H1 (cell line): ENCODE results near the gene GABARAPL2. TPM values are rescaled to one million over a fixed set of nuclear protein-coding genes. Genes with fewer than 3 reads are reported as not detected.

Source experiments
- CTCF ChIA-PET: fragments of 300-600 bp; sonication (Branson Sonifier 250); formaldehyde crosslinking; loops from one replicate; lab custom pipeline; 2021; ENCODE audit not compliant: partially characterized antibody; lab: Charles Lee
- POLR2A ChIA-PET: fragments of 300-600 bp; sonication (Branson Sonifier 250); formaldehyde crosslinking; loops from one replicate; lab custom pipeline; 2021; ENCODE audit warnings: inconsistent platforms; ENCODE audit not compliant: partially characterized antibody; lab: Charles Lee
- DNase-seq, 2 experiments: peaks; one replicate each; pipeline versions ENCODE4 v3.0.0 to v3.0.0-alpha.2; 2010 to 2022; ENCODE audit warnings: low spot score in 2 of 2, low read depth in 1 of 2, mixed read lengths in 1 of 2
- FAIRE-seq: peaks from 2 replicates; lab custom pipeline; 2011; peaks lifted over from hg19 to GRCh38; lab: Jason Lieb, UNC
- H2AFZ ChIP-seq: 2 replicates; pipeline ENCODE4 v1.8.1; 2012; ENCODE audit warnings: low read length, inconsistent platforms
- H2AK5ac ChIP-seq: 2 replicates; pipeline ENCODE4 v1.6.1; 2013; ENCODE audit warnings: low read depth, low read length
- H2BK120ac ChIP-seq: replicated peaks from 2 replicates; pipeline ENCODE3; 2013; ENCODE audit warnings: low read depth, low read length, inconsistent platforms
- H2BK12ac ChIP-seq: 2 replicates; pipeline ENCODE4 v1.6.1; 2013; ENCODE audit warnings: low read depth, low read length
- H2BK15ac ChIP-seq: 2 replicates; pipeline ENCODE4 v1.6.1; 2013; ENCODE audit warnings: low read length
- H2BK20ac ChIP-seq: 2 replicates; pipeline ENCODE4 v1.6.1; 2013; ENCODE audit warnings: low read length
- H2BK5ac ChIP-seq: 2 replicates; pipeline ENCODE4 v1.6.1; 2013; ENCODE audit warnings: low read depth, low read length
- H3K14ac ChIP-seq: 2 replicates; pipeline ENCODE4 v1.6.1; 2013; ENCODE audit warnings: inconsistent platforms; ENCODE audit not compliant: insufficient read length
- H3K18ac ChIP-seq: 2 replicates; pipeline ENCODE4 v1.6.1; 2013; ENCODE audit warnings: low read length; ENCODE audit errors: extremely low read depth
- H3K23ac ChIP-seq: 2 replicates; pipeline ENCODE4 v1.6.1; 2013; ENCODE audit warnings: inconsistent platforms; ENCODE audit not compliant: insufficient read length
- H3K23me2 ChIP-seq: 2 replicates; pipeline ENCODE4 v1.6.1; 2013; ENCODE audit warnings: low read depth, low read length
- H3K27ac ChIP-seq: 2 replicates; pipeline ENCODE4 v1.6.1; 2011; ENCODE audit warnings: low read depth, low read length, inconsistent platforms
- H3K27me3 ChIP-seq, 4 experiments: replicated peaks in 1 of 4; 1 replicate in 1 of 4; 2 replicates in 3 of 4; pipeline versions ENCODE4 v1.6.1 to v1.8.1; 2011 to 2013; ENCODE audit warnings: low read length in 3 of 4, mild to moderate bottlenecking in 3 of 4, inconsistent platforms in 2 of 4, mixed read lengths in 2 of 4, moderate library complexity in 1 of 4; ENCODE audit not compliant: control insufficient read depth in 3 of 4, insufficient read depth in 3 of 4; ENCODE audit errors: extremely low read depth in 1 of 4
- H3K36me3 ChIP-seq, 4 experiments: 2 replicates each; pipeline versions ENCODE4 v1.6.1 to v1.8.1; 2011 to 2013; ENCODE audit warnings: mild to moderate bottlenecking in 4 of 4, low read length in 3 of 4, moderate library complexity in 2 of 4, control low read depth in 1 of 4, inconsistent platforms in 1 of 4; ENCODE audit not compliant: insufficient read depth in 4 of 4, control insufficient read depth in 2 of 4
- H3K4ac ChIP-seq: replicated peaks from 2 replicates; pipeline ENCODE3; 2013; ENCODE audit warnings: low read length, low read depth, mixed read lengths, inconsistent platforms; ENCODE audit not compliant: insufficient read length
- H3K4me1 ChIP-seq, 4 experiments: replicated peaks in 1 of 4; 1 replicate in 1 of 4; 2 replicates in 3 of 4; pipeline versions ENCODE4 v1.6.1 to v1.8.1; 2011 to 2013; ENCODE audit warnings: low read length in 3 of 4, inconsistent platforms in 2 of 4, mixed read lengths in 1 of 4; ENCODE audit not compliant: insufficient read depth in 4 of 4, control insufficient read depth in 3 of 4
- H3K4me2 ChIP-seq, 2 experiments: 2 replicates each; pipeline versions ENCODE4 v1.6.1 to v1.8.1; 2011 to 2013; ENCODE audit warnings: low read depth in 2 of 2, low read length in 2 of 2, control low read depth in 1 of 2, inconsistent platforms in 1 of 2, mild to moderate bottlenecking in 1 of 2; ENCODE audit not compliant: insufficient read depth in 1 of 2
- H3K4me3 ChIP-seq, 4 experiments: fragments of 200-600, 300-600 bp in 1 of 4; sonication (generic), shearing (Covaris generic), sonication (Bioruptor Twin) in 1 of 4; 2 replicates each; pipeline versions ENCODE4 v1.5.1 to v1.8.1; 2011 to 2016; ENCODE audit warnings: low read length in 4 of 4, low read depth in 3 of 4, control low read depth in 2 of 4, inconsistent platforms in 2 of 4, mild to moderate bottlenecking in 2 of 4, mixed read lengths in 1 of 4, moderate library complexity in 1 of 4; ENCODE audit not compliant: insufficient read depth in 2 of 4; ENCODE audit errors: extremely low read depth in 1 of 4
- H3K56ac ChIP-seq: replicated peaks from 2 replicates; pipeline ENCODE3; 2013; ENCODE audit warnings: low read depth, mild to moderate bottlenecking, mixed read lengths, low read length, inconsistent platforms; ENCODE audit not compliant: insufficient read length
- H3K79me1 ChIP-seq: 2 replicates; pipeline ENCODE4 v1.6.1; 2013; ENCODE audit warnings: low read depth, low read length, control low read depth
- H3K79me2 ChIP-seq, 2 experiments: 2 replicates each; pipeline versions ENCODE4 v1.6.1 to v1.8.1; 2012 to 2013; ENCODE audit warnings: low read length in 2 of 2, mild to moderate bottlenecking in 2 of 2, inconsistent platforms in 1 of 2; ENCODE audit not compliant: insufficient read depth in 2 of 2, control insufficient read depth in 1 of 2
- H3K9ac ChIP-seq, 4 experiments: replicated peaks in 1 of 4; 1 replicate in 1 of 4; 2 replicates in 3 of 4; pipeline versions ENCODE4 v1.6.1 to v1.8.1; 2011 to 2013; ENCODE audit warnings: low read depth in 3 of 4, low read length in 3 of 4, control low read depth in 2 of 4, mild to moderate bottlenecking in 2 of 4, moderate library complexity in 2 of 4, inconsistent platforms in 1 of 4; ENCODE audit errors: extremely low read depth in 1 of 4
- H3K9me3 ChIP-seq, 2 experiments: 2 replicates each; pipeline versions ENCODE4 v1.6.1 to v1.8.1; 2012 to 2013; ENCODE audit warnings: mild to moderate bottlenecking in 2 of 2, moderate library complexity in 2 of 2, control low read depth in 1 of 2, inconsistent platforms in 1 of 2, low read depth in 1 of 2, low read length in 1 of 2, mixed read lengths in 1 of 2; ENCODE audit not compliant: insufficient read depth in 2 of 2
- H4K20me1 ChIP-seq, 2 experiments: replicated peaks in 1 of 2; 2 replicates each; pipeline versions ENCODE3 to v1.8.1; 2011 to 2013; ENCODE audit warnings: inconsistent platforms in 2 of 2, low read length in 2 of 2, mild to moderate bottlenecking in 1 of 2; ENCODE audit not compliant: insufficient read depth in 2 of 2, control insufficient read depth in 1 of 2
- H4K5ac ChIP-seq: 2 replicates; pipeline ENCODE4 v1.6.1; 2013; ENCODE audit warnings: low read length, low read depth, mixed read lengths, inconsistent platforms; ENCODE audit not compliant: insufficient read length
- H4K8ac ChIP-seq: 2 replicates; pipeline ENCODE4 v1.8.0; 2013; ENCODE audit warnings: mild to moderate bottlenecking, moderate library complexity, low read length, inconsistent platforms; ENCODE audit not compliant: insufficient read depth; ENCODE audit errors: extremely low read depth
- H4K91ac ChIP-seq: replicated peaks from 2 replicates; pipeline ENCODE3; 2013; ENCODE audit warnings: low read length, mixed read lengths, inconsistent platforms; ENCODE audit not compliant: insufficient read length
- HDAC6 ChIP-seq: IDR thresholded peaks from one replicate; pipeline ENCODE4 v1.7.1; 2012; ENCODE audit warnings: low read depth, mild to moderate bottlenecking, inconsistent platforms, low read length, moderate library complexity
- SAP30 ChIP-seq: fragments of 300-600 bp; sonication (generic); IDR thresholded peaks from 2 replicates; pipeline ENCODE4 v1.7.1; 2012; ENCODE audit warnings: low read length, moderate library complexity, mild to moderate bottlenecking, inconsistent platforms; ENCODE audit not compliant: insufficient read depth, insufficient replicate concordance
- WGBS, 2 experiments: shearing (Covaris generic) in 1 of 2; methylation state at CpG; one replicate each; pipeline versions ENCODE4 v1.1.6 to v1.1.7; 2013 to 2015; ENCODE audit warnings: low lambda C conversion rate in 2 of 2, mixed read lengths in 2 of 2, inconsistent platforms in 1 of 2, low coverage in 1 of 2, missing lambda C conversion rate in 1 of 2; ENCODE audit not compliant: insufficient replicate concordance in 2 of 2, insufficient coverage in 1 of 2, insufficient read length in 1 of 2; ENCODE audit errors: extremely low coverage in 1 of 2, missing lambda C conversion rate in 1 of 2; 5-methylcytosine and 5-hydroxymethylcytosine counted together
- polyA plus RNA-seq, 7 experiments: library from polyadenylated mRNA; depleted of rRNA in 3 of 7; stranded (reverse) in 5 of 7; unstranded in 2 of 7; fragments of >200 nt in 5 of 7; fragments of 200-250 nt in 2 of 7; gene quantifications; 1 replicate in 5 of 7; 2 replicates in 1 of 7; 4 replicates in 1 of 7; pipeline versions ENCODE4 v1.2.1 to v1.2.3, GENCODE V29; 2011 to 2013; ENCODE audit warnings: missing spikeins in 2 of 7, mixed read lengths in 2 of 7
- total RNA-seq: library from RNA; stranded (reverse); fragmentation: NEBNext Ultra II Directional; extraction: Animal tissue kit (Norgen Biotek cat#: 25700); gene quantifications from 2 replicates; pipeline ENCODE4 v1.2.1, GENCODE V29; 2021
- TF ChIP-seq, protein P1 (sequence below): IDR thresholded peaks from 2 replicates; pipeline ENCODE4 v1.6.1; 2012; ENCODE audit warnings: inconsistent platforms

Gene GABARAPL2
- total and polyA plus RNA-seq, 2 of the 8 experiments (the other 6 are each of a cell fraction or from before 2014, with no cell fraction given) = 65.8 to 71.3 TPM

DNA sequence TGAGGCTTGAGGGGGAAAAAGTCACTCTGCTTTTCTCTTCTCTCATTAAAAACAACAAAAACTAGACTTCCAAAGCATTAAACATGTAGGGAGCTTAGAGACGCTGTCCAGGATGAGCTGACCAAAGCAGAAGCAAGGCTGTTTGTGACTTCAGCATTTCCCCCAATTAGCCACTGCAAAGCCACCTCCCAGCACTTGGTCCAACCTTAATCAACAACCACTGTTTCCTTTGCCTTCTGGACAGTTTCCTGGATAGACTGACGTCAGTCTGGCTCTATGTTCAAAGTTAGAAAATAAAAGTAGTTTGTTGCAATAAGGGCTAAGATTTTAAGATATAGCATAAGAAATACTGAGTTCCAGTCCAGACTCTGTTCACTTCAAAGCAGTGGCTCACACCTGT is 13.2 kb upstream of the GABARAPL2 start:
- no peak overlapping the region for H2AFZ ChIP-seq
- 86% methylated on average over 2 of the region's 2 CpGs; no CpG with 5 or more reads in 1 of the 2 experiments for whole genome bisulfite sequencing, 2 experiments
- H3K23me2 ChIP-seq = peaks cover 8% of the 10 kb centered on the region; the same call in 1 of the 2 replicates
- H3K36me3 ChIP-seq = no peaks in the 10 kb centered on the region
- no peaks in the 10 kb centered on the region for H4K20me1 ChIP-seq
- DNase-seq (no peak), FAIRE-seq (no peak)
- H4K8ac ChIP-seq = no peak overlapping the region
- no peak overlapping the region for H2BK120ac ChIP-seq
- no peak overlapping the region for H3K23ac ChIP-seq
- H3K9me3 ChIP-seq = no peaks in the 10 kb centered on the region
- H4K91ac ChIP-seq = no peak overlapping the region
- H3K4me3 ChIP-seq = no peak overlapping the region
- H2BK20ac ChIP-seq = no peak overlapping the region
- no peak overlapping the region for H3K18ac ChIP-seq
- no peaks in the 10 kb centered on the region for H3K79me2 ChIP-seq
- CTCF ChIA-PET = interaction anchor here (0.7 to 12.7 kb wide), 5 partner anchors 22 to 104 kb away, joined by 3 to 158 read pairs (median 3); no protein-coding TSS in a partner anchor
- no peak overlapping the region for H3K27ac ChIP-seq
- H3K79me1 ChIP-seq = no peaks in the 10 kb centered on the region
- no peak overlapping the region for H2BK5ac ChIP-seq
- no peak overlapping the region for H3K4me2 ChIP-seq
- H3K4me1 ChIP-seq = peaks cover 0 to 5% (median 0%) of the 10 kb centered on the region in 4 experiments; a peak in 5 of 7 replicates
- no peak overlapping the region for H3K56ac ChIP-seq
- no peak overlapping the region for H3K14ac ChIP-seq
- H2BK12ac ChIP-seq = no peak overlapping the region
- H2BK15ac ChIP-seq = no peak overlapping the region
- no peak overlapping the region for H3K4ac ChIP-seq
- H3K9ac ChIP-seq = no peak overlapping the region
- H4K5ac ChIP-seq = no peak overlapping the region
- POLR2A ChIA-PET = interaction anchor here (0.5 to 1.1 kb wide), 4 partner anchors 17 to 230 kb away, joined by 3 to 4 read pairs (median 4); no protein-coding TSS in a partner anchor
- no peak overlapping the region for H2AK5ac ChIP-seq
- H3K27me3 ChIP-seq = no peaks in the 10 kb centered on the region; a peak in 1 of 7 replicates
- TF ChIP-seq SAP30 = no peak
- TF ChIP-seq, protein P1, sequence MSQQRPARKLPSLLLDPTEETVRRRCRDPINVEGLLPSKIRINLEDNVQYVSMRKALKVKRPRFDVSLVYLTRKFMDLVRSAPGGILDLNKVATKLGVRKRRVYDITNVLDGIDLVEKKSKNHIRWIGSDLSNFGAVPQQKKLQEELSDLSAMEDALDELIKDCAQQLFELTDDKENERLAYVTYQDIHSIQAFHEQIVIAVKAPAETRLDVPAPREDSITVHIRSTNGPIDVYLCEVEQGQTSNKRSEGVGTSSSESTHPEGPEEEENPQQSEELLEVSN = no peak
- no peak for TF ChIP-seq HDAC6
